Activated T-helper 1 cell treated with anti-CD3 and anti-CD28 coated beads, Interleukin-12 subunit alpha, Interleukin-12 subunit beta, Interleukin-2, Interleukin-4 antibody, amounts not matched to agents 30 ng/mL and 10 ng/mL and 1 ng/mL, durations not matched to agents 14 hours and 24 hours and 36 hours (primary cell): ENCODE results near the gene PDE6H. TPM values are rescaled to one million over a fixed set of nuclear protein-coding genes. Genes with fewer than 3 reads are reported as not detected.
A peak's percentile ranks its signal among the peaks of the same experiment; 100 is the strongest.

Source experiments
- DNase-seq: peaks from one replicate; pipeline ENCODE4 v3.0.0; 2021; ENCODE audit warnings: low spot score
- H3K27ac Mint-ChIP-seq: one replicate; pipeline ENCODE4 v1.8.0; 2021; ENCODE audit warnings: mild to moderate bottlenecking, mixed read lengths
- H3K27me3 Mint-ChIP-seq: one replicate; pipeline ENCODE4 v1.8.0; 2022; ENCODE audit warnings: mild to moderate bottlenecking, moderate library complexity, mixed read lengths; ENCODE audit not compliant: insufficient read depth
- H3K36me3 Mint-ChIP-seq: one replicate; pipeline ENCODE4 v1.8.0; 2021; ENCODE audit warnings: low read depth, mixed read lengths
- H3K4me1 Mint-ChIP-seq: one replicate; pipeline ENCODE4 v1.8.0; 2021; ENCODE audit warnings: low read depth, mixed read lengths
- H3K4me3 Mint-ChIP-seq: one replicate; pipeline ENCODE4 v1.8.0; 2021; ENCODE audit warnings: mild to moderate bottlenecking, moderate library complexity, mixed read lengths
- H3K9me3 Mint-ChIP-seq: one replicate; pipeline ENCODE4 v1.8.0; 2021; ENCODE audit warnings: mixed read lengths
- intact Hi-C: fragments of 100-400 bp; cut with micrococcal nuclease; formaldehyde crosslinking; loops from one replicate; pipeline ENCODE4 v1.15.1; 2024
- total RNA-seq: library from RNA; stranded (reverse); gene quantifications from 2 replicates; pipeline ENCODE4 v1.2.3, GENCODE V29; 2022

The PDE6H gene
- not detected in 2 replicates for total RNA-seq

DNA sequence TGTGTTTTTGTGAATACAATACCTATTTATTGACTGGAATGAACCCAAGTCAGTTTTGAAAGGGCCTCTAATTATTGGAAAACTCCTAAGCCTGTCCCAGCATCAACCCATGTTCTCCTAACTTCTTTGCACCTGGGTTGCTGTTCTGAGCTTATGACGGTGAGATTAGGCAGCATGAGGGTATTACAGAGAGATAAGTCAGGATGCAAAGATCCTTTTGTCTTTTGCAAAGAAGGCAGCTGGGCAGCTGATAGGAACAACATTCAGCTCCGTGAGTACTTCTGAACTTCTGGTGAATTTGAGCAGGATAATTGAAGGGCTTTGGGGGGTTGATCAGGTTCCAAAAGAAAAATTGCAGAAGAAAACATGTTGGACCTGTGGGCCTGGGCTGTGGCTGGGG is at the start of gene PDE6H:
PDE6H (plus strand) TSS at position 227 of the 400 bp plus-strand sequence. CDS start 4,971 bp downstream, outside the sequence.
- Mint-ChIP-seq H3K27ac (no peak within 1 kb of the TSS), H3K36me3 (no peaks in the 10 kb centered on the region), H3K4me1 (peaks cover 19% of the 10 kb centered on the region), H3K9me3 (no peaks in the 10 kb centered on the region), H3K4me3 (no peak within 1 kb of the TSS), H3K27me3 (no peaks in the 10 kb centered on the region)
- DNase-seq, result no peak
- intact Hi-C loops, result no loop called here

DNA sequence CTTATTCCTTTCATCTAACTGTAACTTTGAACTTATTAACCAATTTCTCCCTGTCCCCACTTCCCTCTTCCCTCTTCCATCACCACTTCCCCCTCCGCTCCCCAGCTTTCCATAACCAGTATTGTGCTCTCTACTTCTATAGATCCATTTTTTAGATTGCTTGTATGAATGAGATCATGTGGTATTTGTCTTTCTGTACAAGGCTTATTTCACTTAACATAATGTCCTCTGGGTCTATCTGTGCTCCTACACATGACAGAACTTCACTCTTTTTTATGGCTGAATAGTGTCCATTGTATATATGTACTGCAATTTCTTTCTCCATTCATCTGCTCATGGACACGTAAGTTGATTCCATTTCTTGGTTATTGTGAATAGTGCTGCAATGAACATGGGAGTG is 48.9 kb upstream of the PDE6H start:
- no peaks in the 10 kb centered on the region for H3K27me3 Mint-ChIP-seq
- no peaks in the 10 kb centered on the region for H3K9me3 Mint-ChIP-seq
- H3K27ac Mint-ChIP-seq, result peak overlapping the region; percentile 25
- peaks cover 22% of the 10 kb centered on the region for H3K4me1 Mint-ChIP-seq
- no peak for DNase-seq
- H3K4me3 Mint-ChIP-seq, result no peak overlapping the region
- peaks cover 35% of the 10 kb centered on the region for H3K36me3 Mint-ChIP-seq
- intact Hi-C loops, result no loop called here

DNA sequence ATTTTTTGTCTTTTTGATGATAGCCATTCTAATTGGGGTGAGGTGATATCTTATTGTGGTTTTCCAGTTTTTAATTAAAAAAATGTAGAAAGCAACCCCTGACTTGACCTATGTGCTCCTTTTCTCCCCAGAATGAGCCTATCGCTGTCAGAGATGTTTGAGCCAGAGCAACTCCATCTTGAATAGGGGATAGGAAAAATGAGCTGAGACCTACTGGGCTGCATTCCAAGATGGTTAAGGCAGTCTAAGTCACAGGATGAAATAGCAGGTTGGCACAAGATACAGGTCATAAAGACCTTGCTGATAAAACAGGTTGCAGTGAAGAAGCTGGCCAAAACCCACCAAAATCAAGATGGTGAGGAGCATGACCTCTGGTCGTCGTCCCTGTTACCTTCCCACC is 48.3 kb upstream of the PDE6H start:
- peaks cover 31% of the 10 kb centered on the region for H3K36me3 Mint-ChIP-seq
- no peak for DNase-seq
- no peaks in the 10 kb centered on the region for H3K9me3 Mint-ChIP-seq
- H3K4me3 Mint-ChIP-seq, result no peak overlapping the region
- intact Hi-C loops, result no loop called here
- no peak overlapping the region for H3K27ac Mint-ChIP-seq
- H3K27me3 Mint-ChIP-seq, result no peaks in the 10 kb centered on the region
- peaks cover 18% of the 10 kb centered on the region for H3K4me1 Mint-ChIP-seq

DNA sequence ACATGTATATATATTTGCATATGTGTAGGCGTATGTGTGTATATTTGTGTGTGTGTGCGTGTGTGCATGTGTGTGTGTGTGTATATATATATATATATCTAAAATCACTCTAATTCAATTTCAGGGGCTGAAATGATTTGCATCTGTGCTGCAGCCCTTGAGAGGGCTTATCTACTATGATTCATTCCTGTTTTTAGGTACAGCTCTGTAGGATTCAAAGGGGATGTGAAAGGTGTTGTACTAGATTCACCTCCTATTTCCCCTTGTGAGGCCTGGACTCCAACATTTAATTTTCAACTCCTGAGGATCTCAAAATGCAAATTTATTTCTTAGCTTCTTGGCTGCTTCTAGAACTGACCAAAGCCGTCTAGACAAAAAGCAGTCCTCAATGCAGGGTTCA is 45.6 kb upstream of the PDE6H start:
- Mint-ChIP-seq H3K27ac (no peak overlapping the region), H3K4me3 (no peak overlapping the region), H3K27me3 (no peaks in the 10 kb centered on the region), H3K9me3 (no peaks in the 10 kb centered on the region), H3K36me3 (peaks cover 27% of the 10 kb centered on the region), H3K4me1 (no peaks in the 10 kb centered on the region)
- intact Hi-C loops, result no loop called here
- DNase-seq, result no peak

DNA sequence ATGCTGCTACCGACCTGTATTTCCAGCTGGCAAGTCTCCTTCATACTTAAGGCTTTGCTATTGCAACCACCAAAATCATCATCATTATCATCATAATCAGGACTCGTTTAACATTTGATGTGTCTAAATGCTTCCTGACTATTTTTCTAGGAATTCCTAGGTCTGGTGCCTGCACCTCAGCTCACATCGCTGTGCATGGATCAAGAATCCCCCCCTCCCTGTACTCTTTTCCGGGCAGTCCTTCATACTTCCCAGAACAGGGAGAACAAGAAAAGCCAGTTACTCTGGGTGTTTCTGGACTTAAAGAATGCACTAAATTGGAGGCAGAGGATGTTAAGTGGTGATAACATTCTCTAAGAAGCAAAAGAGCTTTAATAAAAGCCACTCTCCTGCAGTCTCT is 43.9 kb upstream of the PDE6H start:
- DNase-seq, result no peak
- Mint-ChIP-seq H3K27ac (no peak overlapping the region), H3K9me3 (no peaks in the 10 kb centered on the region), H3K27me3 (no peaks in the 10 kb centered on the region), H3K36me3 (peaks cover 37% of the 10 kb centered on the region), H3K4me3 (no peak overlapping the region), H3K4me1 (no peaks in the 10 kb centered on the region)
- intact Hi-C loops, result no loop called here

DNA sequence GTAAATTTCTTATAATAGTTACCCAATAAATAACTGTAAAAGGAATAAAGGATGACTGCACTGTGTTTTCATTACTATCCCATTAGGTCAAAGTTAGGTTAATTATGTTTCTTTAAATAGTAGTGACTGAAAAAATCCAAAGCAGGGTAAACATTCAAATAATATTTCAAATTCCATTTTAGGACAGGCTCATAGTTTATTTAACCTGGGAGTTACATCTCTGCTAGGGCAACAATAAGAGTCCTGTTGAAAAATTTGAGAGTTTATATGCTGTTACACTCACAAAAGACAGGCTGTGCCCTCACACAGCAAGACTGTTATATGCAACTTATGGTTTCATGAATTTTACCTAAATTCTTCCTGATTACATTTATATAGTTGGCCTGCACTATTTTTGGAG is 42.5 kb upstream of the PDE6H start:
- Mint-ChIP-seq H3K27me3 (no peaks in the 10 kb centered on the region), H3K36me3 (peaks cover 42% of the 10 kb centered on the region), H3K9me3 (no peaks in the 10 kb centered on the region), H3K4me1 (no peaks in the 10 kb centered on the region), H3K27ac (no peak overlapping the region), H3K4me3 (no peak overlapping the region)
- intact Hi-C loops, result no loop called here
- DNase-seq, result no peak

DNA sequence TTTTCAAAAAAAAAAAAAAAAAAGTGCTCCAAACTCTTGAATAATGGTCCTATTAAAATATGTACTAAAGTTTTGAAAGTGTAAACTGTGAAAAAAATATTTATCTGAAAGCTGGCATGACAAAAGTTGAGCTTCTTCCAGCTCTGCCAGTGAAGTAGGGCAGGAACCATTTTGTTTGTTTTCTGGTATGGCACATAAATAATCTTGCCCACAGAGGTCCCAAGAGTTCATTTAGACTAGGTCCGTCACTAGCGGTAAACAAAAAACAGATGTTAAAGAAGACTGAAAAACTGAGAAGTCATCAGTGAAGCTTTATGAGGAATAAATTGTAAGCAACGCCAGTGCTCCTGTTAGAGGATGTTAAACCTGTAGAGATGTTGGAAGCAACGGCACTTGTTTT is 41.5 kb upstream of the PDE6H start:
- Mint-ChIP-seq H3K4me3 (no peak overlapping the region), H3K36me3 (peaks cover 45% of the 10 kb centered on the region), H3K9me3 (no peaks in the 10 kb centered on the region), H3K4me1 (no peaks in the 10 kb centered on the region), H3K27ac (no peak overlapping the region), H3K27me3 (no peaks in the 10 kb centered on the region)
- intact Hi-C loops, result no loop called here
- DNase-seq, result no peak

DNA sequence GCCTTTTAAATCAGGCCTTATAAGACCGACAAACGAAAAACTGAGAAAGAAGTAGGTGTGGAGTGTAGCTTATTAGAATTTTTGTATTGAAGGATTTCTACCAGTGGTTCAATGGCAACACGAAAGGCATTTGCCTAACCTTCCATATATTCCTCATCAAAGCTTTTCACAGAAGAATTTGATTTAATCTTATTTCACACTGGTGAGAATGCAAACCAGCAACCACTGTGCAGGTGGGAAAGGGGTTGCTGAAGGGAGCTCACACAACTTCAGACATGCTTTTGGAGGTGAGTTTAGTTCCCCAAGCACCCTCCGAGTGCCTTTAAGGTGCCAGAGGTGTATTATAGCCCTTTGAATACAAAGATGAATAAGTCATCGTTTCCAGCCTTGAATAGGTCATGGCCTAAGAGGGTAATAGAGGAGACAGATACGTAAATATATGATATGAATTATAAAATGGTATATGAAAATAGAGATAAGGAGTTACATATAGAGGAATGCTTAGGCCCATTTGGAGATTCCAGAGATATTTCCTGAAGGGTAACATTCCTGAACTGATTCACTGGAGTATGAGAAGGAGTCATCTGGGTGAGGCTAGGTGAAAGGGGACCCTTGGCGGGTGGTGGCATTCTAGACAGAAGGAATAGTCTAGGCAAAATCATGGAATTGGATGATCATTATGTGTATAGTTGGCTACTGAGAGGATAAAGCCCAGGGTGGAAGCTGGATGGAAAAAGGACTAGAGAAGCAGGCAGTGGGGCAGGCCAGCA is 40.9 kb upstream of the PDE6H start:
- H3K4me3 Mint-ChIP-seq, result no peak overlapping the region
- H3K9me3 Mint-ChIP-seq, result no peaks in the 10 kb centered on the region
- peaks cover 44% of the 10 kb centered on the region for H3K36me3 Mint-ChIP-seq
- intact Hi-C loops, result loop anchor here (2.0 kb wide), 1 partner anchor 17 kb away; no protein-coding TSS in a partner anchor
- DNase-seq, result no peak
- H3K27ac Mint-ChIP-seq, result no peak overlapping the region
- no peaks in the 10 kb centered on the region for H3K4me1 Mint-ChIP-seq
- no peaks in the 10 kb centered on the region for H3K27me3 Mint-ChIP-seq

DNA sequence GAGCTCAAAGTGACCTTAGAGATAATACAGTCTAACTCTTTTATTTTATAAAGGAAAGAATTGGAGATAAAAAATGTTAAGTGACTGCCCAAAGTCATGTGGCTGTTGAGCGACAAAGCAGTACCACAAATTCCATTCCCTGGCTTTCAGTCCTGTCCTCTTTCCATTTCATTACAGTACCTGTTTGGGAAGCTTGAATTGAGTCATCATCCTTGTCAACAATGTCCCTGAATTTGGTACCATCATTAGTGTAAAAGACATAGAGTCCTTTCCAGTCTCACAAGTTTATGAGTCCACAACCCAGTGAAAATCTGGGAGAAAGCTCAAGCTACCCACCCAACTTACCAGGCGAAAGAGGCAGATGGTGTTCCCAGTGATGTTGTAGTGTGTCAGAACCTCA is 38.3 kb upstream of the PDE6H start:
- Mint-ChIP-seq H3K27me3 (no peaks in the 10 kb centered on the region), H3K27ac (no peak overlapping the region), H3K36me3 (peaks cover 46% of the 10 kb centered on the region), H3K4me1 (peaks cover 4% of the 10 kb centered on the region), H3K9me3 (no peaks in the 10 kb centered on the region), H3K4me3 (no peak overlapping the region)
- no peak for DNase-seq
- intact Hi-C loops, result no loop called here

DNA sequence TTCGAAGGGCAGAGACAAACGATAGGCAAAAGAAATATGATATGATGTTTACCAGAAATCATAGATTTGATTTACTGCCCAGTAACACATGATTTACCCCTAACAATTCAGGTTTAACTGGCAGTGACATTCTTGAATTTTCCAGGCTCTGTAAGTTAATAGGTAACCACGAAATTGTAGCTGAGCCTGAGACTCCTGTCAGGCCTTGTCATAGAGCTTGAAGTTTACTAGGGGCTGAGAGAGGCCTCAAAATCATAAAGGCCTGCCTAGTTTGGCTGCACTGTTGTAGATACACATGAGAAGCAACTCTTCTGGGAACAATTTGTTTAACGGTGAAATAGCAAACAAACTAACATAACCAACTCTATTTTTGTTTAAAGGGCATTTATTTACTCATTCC is 37.8 kb upstream of the PDE6H start:
- Mint-ChIP-seq H3K27me3 (no peaks in the 10 kb centered on the region), H3K9me3 (no peaks in the 10 kb centered on the region), H3K4me1 (peaks cover 4% of the 10 kb centered on the region), H3K36me3 (peaks cover 51% of the 10 kb centered on the region), H3K27ac (no peak overlapping the region), H3K4me3 (no peak overlapping the region)
- no peak for DNase-seq
- intact Hi-C loops, result loop anchor here (5.0 kb wide), 1 partner anchor 88 kb away; no protein-coding TSS in a partner anchor

DNA sequence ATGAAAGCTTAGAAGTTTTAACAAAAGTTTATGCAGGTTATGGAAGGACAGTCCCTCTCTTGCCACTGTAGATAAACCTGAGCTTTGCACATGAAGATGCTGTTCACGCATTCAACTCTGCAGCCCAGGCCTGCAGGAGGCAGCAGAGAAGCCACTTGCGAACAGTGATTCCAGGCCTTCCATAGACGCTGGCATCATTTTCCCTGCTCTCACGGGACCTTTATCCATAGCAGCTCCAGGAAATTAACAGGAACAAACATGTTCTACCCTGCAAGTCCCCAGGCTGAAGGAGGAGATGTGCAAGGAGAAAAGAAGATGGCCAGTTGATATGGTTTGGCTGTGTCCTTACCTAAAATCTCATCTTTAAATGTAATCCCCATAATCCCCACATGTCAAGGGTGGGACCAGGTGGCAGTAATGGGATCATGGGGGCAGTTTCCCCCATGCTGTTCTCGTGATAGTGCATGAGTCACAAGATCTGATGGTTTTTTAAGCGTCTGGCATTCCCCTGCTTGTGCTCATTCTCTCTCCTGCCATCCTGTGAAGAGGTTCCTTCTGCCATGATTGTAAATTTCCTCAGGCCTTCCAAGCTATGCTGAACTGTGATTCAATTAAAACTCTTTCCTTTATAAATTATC is 36.5 kb upstream of the PDE6H start:
- intact Hi-C loops, result loop anchor here (5.0 kb wide), 1 partner anchor 89 kb away; no protein-coding TSS in a partner anchor
- no peak for DNase-seq
- no peak overlapping the region for H3K4me3 Mint-ChIP-seq
- H3K27ac Mint-ChIP-seq, result no peak overlapping the region
- H3K27me3 Mint-ChIP-seq, result no peaks in the 10 kb centered on the region
- no peaks in the 10 kb centered on the region for H3K9me3 Mint-ChIP-seq
- H3K36me3 Mint-ChIP-seq, result peaks cover 57% of the 10 kb centered on the region
- H3K4me1 Mint-ChIP-seq, result peaks cover 4% of the 10 kb centered on the region

DNA sequence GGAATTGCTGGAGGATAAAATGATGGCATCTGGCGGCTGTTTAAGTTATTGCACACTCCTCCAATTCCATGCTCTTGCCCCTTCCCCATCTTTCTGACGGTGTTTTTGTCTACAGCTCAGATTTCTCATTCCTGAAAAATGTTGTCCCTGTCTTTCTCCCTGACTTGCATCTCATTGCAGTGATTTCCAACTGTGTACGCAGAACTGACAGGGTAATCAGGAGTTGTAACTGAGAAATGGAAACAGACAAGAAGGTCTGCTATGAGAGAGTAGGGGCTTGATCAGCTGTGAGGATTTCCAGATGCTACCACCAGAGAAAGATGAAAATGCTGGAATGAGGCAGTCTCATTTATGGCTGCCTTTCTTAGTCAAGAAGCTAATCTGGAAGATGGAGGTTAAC is 35.8 kb upstream of the PDE6H start:
- Mint-ChIP-seq H3K27me3 (no peaks in the 10 kb centered on the region), H3K36me3 (peaks cover 59% of the 10 kb centered on the region), H3K9me3 (no peaks in the 10 kb centered on the region), H3K4me1 (peaks cover 7% of the 10 kb centered on the region), H3K4me3 (no peak overlapping the region), H3K27ac (no peak overlapping the region)
- intact Hi-C loops, result loop anchor here (1.0 to 5.0 kb wide), 2 partner anchors 59 to 90 kb away; no protein-coding TSS in a partner anchor
- DNase-seq, result no peak

DNA sequence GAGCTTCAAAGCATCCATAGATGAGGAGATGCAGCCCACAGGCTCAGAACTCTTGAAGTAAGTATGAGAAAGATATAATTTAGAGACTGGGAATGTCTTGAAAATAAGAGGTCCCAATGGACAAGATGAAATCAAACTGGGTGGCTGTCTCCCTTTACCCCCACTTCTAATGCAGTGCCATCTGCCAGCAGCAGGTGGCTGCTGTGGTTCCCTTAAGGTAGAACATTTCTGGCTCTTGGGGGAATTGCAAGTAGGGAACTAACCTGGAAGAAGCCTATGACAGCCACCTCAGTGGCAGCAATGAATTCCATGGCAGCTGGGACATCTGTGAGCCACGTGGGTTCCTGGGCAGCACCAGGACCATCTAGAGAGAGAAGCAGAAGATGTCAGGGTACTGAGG is 35.2 kb upstream of the PDE6H start:
- no peaks in the 10 kb centered on the region for H3K27me3 Mint-ChIP-seq
- H3K9me3 Mint-ChIP-seq, result no peaks in the 10 kb centered on the region
- H3K4me1 Mint-ChIP-seq, result peaks cover 12% of the 10 kb centered on the region
- H3K27ac Mint-ChIP-seq, result no peak overlapping the region
- intact Hi-C loops, result loop anchor here (1.0 to 5.0 kb wide), 2 partner anchors 59 to 90 kb away; no protein-coding TSS in a partner anchor
- H3K4me3 Mint-ChIP-seq, result no peak overlapping the region
- H3K36me3 Mint-ChIP-seq, result peaks cover 58% of the 10 kb centered on the region
- DNase-seq, result no peak
